NCI-H2029 treated with DMSO at 0.1 percent for 48 hours (cell line): Measurements from ENCODE around the gene USP20.

ENCODE experiments used
- DNase-seq: peaks from one replicate; lab custom pipeline; 2025; lab: John Stamatoyannopoulos, UW

USP20 gene

DNA sequence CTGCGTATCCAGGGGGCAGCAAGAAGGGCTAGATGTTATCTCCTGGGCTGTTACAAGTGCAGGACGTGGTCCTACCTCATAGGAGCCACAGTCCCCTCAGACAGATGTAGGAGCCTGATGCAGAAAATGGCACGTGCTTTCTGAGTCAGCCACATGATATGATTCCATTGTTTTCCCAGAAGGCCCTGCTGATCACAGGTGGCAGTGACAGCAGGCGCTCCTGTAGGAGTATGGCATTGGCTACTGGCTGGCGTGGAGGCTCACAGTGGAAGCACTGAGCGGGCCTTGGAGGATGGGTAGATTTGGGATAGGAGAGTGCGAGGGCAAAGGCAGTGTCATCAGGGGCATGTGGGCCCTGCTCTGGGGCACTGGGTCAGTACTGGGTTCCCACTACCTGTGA is 21.9 kb downstream of the USP20 start:
- DNase-seq, result no peak

DNA sequence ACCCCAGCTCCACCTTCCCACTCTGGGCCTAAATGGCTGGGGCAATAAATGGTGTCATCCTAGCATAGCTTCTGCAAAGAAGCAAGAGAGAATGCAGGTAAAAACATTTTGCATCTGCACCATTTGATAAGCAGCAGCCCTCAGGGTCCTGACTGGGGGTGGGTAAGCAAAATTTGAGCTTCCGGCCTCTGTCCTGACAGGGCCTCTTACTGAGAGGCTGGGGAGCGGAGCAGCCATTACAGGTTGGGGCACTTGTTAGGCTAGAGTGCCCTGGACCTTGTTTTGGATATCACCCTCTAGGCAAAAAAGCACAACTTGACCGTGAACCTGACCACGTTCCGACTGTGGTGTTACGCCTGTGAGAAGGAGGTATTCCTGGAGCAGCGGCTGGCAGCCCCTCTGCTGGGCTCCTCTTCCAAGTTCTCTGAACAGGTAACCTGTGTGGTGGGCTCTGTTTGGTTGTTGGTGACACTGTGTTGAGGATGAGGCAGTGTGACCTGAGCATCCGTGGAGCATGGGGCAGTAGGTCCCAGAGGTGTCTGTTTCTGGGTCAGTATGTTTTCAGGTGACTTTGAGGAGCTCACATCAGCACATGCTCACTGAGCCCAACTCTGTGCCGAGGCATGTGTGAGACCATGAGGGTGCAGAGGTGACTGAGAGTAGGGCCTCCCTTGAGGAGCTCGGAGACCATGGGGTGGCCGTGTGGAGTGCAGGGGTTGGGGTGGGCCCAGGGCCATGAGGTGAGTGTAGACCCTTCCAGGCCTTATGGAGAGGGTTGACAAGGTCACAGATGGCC is 23.1 kb downstream of the USP20 start:
- no peak for DNase-seq

DNA sequence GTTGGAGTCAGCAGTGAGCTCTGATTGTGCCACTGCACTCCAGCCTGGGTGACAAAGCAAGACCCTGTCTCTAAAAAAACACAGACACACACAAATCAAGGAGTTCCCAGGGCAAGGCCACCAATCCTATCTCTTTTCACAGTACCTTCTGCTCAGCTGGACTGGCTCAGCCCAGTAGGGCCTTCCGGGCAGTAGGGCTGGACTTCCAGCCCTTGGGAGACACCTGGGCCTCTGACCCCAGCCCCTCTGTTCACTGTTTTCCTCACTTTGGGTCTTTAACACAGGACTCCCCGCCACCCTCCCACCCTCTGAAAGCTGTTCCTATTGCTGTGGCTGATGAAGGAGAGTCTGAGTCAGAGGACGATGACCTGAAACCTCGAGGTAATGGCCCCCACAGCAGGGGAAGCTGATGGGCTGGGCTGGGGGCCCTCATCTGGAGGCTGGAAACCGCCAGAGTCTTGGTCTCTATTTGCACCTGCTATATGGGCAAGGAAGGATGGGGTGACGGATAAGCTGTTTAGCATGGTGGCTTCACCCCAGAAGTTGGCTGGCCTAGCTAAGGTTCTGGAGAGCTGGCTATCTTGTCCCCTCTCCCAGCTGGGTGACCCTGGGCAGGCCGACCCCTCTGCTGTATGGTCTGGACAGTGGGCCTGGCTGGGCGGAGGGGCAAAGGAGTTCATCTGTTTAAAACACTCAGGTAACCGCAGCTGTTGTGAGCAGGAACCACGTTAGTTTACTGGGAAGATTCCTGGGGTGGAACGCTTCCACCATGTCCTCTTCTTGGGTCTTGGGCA is 25.6 kb downstream of the USP20 start:
- DNase-seq, result no peak

DNA sequence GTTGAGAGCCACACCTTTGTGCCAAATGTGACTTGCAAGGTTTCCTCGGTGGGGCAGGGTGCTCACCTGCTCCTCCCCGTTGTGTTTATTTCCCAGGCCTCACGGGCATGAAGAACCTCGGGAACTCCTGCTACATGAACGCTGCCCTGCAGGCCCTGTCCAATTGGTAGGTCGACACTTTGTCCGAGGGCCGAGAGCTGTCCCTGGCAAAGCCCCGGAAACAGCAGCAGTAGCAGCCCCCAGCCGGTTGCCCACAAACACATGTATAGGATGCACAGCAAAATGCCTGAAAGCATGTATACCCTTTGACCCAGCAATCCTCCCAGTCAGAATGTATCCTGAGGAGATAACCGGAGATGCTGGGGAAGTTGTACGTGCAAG is 26.2 kb downstream of the USP20 start:
- DNase-seq, result no peak

DNA sequence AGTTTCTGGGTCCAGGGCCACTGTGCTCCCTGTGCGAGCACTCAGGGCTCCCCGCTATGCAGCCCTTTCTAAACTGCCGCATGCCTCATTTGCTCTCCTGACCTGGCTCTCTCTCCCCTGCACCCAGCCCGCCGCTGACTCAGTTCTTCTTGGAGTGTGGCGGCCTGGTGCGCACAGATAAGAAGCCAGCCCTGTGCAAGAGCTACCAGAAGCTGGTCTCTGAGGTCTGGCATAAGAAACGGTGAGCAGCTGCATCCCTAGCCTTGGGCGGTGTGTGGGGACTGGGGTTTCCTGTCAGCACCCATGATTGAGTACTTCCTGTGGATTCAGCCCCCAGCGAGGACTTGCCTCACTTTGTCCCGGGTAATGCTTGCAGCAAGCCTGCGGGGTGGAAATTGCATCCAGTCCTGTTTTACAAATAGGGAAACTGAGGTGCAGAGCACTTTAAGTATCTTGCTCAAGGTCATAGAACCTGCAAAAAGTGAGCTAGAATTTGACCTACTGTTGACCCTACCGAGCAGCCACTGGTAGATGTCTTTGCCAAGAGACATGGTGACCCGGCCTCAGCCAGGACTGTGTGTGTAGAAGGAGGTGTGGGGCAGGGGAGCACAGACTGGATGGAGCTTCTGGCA is 27.9 kb downstream of the USP20 start:
- no peak for DNase-seq

DNA sequence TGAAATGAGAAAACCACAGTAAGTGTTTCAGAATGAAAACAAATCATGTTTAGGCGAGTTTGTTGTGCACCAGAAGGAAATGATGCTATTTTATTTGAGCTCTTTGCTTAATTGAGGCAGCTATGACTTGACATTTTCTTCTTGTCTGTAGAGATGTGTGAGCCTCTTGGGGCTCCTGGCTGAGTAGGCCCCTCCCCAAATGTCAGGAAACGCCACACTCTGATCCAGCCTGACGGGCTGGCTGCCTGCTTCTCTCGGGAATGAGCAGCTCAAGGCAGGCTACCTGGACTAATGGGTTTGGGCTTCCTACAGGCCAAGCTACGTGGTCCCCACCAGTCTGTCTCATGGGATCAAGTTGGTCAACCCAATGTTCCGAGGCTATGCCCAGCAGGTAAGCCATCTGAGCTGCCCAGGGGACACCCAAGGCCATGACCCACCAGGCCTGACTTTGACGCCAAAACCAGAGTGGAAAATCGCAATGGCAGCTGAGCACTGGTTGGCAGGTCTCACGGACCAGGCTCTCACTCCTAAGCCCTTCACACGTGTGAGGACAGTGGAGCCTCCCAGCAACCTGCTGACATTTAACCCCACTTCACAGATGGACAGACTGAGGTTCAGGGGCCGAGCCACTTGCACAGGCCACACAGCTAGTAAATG is 29.9 kb downstream of the USP20 start:
- DNase-seq, result no peak

DNA sequence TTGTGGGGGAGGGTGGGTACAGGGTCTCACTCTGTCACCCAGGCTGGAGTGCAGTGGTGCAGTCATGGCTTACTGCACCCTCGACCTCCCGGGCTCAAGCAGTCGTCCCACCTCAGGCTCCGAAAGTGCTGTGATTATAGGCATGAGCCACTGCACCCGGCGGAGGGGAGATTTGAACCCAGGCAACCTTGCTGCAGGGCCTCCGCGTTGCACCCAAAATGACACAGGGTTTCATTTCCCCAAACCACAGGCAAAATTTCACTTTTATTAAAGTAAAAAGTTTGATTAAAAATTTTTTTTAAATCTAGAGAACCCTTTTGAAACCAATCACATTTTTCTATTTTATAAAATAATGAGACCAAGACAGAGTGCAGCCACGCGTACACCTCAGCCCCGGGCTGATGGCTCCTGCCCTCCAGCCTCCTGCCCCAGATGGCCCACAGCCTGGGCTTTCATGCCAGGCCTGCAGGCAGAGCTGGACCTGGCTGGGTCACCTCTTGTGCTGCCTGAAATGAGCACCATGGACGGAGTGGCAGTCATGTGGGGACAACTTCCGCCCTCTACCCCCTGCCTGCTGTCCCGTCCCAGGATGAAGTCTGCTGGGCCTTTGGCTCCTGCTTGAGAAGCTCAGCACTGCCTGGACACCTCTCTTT is 30.5 kb downstream of the USP20 start:
- DNase-seq, result no peak

DNA sequence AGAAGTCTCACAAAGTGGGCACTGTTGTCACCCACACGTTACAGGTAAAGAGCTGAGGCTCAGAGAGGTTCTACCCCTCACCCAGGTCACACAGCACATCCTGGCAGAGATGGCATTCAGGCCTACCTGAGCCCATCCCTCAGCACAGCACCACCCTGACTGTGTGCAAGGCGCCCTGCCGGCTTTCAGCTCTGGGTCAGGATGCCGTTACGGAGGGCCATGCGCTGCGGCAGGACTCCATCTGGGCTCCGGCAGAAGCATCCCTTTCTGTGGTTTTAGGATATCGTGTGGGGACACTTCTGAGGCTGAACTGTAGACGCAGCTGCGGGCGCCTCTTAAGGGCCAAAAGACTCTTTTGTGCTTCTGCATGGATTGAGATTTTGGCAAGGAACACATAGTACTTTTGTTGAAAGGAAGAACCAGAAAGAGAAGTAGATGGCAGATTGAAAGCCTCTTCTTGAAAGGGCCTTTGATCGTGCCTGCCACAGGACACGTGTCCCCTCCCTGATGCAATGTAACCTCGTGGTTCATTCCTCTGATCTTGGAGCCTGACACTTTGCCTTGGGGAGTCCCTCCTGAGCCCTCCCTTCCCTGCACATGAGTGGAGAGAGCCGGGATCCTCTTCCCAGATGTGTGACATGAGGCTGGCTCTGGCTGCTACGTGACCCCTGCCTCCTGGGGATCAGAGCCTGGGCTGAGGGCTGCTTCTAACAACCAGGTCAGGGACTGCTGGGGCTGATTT is 31.3 kb downstream of the USP20 start:
- no peak for DNase-seq

DNA sequence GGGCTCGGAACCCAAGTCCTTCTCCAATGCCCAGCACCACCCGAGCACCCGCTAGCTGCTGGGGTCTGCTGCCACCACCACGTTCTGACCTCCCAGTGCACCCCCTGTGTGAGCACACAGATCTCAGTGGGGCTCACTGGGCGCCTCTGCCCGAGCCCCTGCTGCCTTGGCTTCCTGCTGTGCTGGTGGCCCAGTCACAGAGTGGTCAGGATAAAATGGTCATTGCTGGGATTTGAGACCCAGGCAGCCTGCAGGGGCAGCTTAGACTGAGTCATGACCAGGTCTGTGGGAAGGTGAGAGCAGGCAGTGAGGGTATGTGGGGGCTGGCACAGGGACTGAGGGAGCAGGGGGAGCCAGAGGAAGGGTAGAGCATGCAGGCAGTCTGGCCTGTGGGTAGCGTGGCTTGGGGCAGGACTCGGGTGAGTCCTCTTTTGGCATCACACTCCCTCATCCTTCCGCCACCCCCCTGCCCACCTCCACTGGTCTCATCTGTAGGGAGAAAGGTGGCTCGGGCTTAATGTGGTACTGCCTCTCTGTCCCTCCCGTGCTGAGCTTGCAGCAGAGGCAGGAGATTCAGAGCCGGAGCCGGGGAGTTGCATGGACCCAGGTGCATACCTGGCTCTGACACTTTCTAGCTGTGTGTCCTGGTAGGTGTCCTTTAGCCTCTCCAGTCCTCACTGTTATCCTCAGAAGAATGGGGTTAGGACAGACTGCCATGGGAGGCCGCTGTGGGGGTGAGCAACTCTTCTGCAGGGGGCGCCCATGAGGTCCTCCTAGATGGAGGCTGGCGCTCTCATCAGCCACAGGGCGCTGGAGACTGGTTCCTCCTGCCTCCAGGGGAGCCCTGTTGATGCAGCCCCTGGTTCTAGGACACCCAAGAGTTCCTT is 32.1 kb downstream of the USP20 start:
- no peak for DNase-seq

DNA sequence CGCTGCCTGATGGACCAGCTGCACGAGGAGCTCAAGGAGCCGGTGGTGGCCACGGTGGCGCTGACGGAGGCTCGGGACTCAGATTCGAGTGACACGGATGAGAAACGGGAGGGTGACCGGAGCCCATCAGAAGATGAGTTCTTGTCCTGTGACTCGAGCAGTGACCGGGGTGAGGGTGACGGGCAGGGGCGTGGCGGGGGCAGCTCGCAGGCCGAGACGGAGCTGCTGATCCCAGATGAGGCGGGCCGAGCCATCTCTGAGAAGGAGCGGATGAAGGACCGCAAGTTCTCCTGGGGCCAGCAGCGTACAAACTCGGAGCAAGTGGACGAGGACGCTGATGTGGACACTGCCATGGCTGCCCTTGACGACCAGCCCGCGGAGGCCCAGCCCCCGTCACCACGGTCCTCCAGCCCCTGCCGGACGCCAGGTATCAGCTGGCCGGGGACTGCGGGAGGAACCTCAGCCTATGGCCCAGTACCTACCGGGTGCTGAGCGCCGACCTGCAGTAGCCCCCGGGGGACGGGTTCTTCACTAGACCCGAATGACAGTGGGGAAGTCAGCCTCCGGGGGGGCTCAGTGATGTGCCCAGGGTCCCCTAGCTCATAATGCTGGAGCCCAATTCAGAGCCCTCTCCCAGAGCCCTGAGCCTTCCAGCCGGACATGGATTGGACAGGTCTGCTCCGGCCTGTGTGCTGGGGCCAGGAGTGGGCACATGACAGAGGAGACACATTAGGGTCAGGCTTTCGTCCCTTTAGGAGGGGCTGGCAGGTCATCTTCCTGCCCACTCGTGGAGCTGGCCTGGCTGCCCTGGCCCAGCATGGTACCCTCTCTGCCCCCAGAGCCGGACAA is 33.0 kb downstream of the USP20 start:
- DNase-seq, result no peak

DNA sequence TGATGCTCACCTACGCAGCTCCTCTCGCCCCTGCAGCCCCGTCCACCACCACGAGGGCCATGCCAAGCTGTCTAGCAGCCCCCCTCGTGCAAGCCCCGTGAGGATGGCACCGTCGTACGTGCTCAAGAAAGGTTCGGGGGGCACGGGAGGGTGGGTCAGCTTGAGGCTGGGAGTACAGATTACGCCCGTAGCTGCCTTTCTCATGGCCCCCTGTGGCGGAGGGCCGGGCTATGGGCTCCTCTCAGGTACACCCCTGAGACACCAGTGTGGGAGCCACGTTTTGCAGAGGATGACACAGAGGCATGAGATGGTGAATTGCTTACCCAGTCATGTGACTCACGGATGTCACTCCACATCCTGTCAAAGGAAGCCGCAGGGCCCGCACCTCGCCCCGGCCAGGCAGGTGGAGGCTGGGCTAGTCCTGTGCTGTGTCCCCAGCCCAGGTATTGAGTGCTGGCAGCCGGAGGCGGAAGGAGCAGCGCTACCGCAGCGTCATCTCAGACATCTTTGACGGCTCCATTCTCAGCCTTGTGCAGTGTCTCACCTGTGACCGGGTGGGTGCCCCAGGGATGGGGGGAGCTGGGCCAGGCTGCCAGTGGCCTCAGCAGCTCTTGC is 33.7 kb downstream of the USP20 start:
- DNase-seq, result no peak

DNA sequence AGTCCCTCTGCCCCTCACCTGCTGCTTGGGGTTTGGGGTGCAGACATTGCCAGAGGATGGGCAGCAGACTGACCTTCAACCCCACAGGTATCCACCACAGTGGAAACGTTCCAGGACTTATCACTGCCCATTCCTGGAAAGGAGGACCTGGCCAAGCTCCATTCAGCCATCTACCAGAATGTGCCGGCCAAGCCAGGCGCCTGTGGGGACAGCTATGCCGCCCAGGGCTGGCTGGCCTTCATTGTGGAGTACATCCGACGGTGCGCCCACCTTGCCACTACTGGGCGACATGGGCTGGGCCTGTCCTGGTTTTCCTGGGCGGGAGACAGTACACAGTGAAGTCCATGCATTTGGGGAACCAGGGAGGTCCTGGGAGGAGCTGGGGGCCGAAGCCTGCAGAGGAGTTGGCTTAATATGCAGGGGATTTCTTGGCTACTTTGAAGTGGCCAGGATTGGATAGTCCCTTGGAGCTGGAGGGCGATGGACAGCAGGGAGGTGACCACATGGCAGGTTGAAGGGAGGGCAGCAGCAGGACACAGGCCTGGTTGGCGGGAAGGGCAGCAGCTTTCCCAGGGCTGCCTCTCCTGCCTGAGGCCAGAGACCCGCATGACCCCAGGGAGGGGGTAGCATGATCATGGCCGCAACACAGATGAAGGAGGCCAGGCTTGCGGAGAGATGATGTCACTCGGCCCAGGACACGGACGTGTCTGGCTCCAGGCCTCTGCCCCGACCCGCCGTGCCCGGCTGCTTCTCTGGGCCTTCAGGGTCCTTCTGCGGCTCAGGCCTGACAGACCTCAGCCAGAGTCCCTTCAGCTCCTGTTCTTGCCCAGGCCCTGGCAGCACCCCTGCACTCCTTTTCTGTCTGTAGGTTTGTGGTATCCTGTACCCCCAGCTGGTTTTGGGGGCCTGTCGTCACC is 34.6 kb downstream of the USP20 start:
- no peak for DNase-seq

DNA sequence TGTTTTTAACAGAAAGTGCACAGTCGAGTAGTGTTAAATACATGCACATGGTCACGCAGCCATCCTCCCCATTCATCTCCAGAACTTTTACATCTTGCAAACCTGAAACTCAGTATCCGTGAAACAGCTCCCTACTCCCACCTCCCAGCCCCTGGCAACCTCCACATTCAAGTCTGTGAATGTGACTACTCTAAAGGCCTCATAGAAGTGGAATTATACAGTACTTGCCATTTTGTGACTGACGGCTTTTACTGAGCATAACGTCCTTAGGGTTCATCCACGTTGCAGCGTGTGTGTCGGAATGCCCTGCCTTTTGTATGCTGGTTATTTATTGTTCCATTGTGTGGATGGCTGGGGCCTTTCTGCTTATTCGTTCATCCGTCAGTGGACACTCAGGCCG is 35.8 kb downstream of the USP20 start:
- no peak for DNase-seq

DNA sequence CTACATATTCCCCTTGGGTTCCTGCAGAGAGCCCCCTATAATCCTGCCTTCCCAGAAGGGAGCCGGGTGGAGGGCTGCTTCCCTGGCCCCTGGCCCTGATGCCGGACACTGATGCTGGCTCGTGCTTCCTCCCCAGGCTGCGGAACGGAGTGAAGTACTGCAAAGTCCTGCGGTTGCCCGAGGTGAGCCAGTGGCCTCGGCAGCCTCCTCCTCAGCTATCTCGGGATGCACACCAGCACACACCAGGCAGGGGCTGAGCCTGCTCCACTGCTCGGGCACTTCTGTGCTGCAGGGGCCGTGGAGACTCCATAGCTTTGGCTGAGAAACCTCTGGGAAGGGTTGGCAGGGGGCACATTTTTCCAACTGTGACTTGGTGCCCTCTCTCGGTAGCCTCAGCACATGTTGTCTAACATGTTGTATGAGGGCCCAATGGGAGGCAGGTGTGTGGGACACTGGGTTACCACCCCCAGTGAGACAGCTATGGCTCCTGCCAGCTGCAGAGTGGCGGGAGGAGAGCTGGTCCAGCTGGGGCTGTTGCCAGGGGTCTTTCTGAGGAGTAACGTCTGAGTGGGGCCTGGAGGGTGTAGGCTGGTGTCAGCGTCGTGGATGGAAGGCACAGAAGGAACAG is 38.4 kb downstream of the USP20 start:
- DNase-seq, result no peak

DNA sequence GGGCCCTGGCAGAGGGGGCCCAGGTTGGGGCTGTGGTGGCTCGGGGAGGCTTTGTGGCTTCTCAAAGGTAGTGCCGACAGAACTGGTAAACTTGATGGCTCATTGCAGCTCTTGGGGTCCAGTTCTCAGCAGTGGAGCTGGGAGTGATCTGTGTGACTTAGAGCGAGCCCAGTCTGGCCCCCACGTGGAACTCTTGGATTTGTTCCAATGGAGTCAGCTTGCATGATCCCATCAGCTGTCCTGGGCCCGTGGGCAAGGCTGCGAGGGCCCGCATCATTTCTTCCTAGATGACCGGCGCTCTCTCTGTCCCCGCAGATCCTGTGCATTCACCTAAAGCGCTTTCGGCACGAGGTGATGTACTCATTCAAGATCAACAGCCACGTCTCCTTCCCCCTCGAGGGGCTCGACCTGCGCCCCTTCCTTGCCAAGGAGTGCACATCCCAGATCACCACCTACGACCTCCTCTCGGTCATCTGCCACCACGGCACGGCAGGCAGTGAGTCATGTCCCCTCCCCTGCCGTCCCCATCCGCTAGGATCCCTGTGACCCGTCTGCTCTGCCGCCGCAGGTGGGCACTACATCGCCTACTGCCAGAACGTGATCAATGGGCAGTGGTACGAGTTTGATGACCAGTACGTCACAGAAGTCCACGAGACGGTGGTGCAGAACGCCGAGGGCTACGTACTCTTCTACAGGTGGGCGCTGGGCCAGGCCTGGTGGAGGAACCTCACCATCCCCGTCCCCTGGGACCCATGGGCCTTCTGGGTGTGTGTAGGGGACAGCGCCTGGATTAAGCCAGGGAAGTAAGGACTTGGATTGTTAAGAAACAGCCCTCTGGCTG is 39.2 kb downstream of the USP20 start:
- no peak for DNase-seq

DNA sequence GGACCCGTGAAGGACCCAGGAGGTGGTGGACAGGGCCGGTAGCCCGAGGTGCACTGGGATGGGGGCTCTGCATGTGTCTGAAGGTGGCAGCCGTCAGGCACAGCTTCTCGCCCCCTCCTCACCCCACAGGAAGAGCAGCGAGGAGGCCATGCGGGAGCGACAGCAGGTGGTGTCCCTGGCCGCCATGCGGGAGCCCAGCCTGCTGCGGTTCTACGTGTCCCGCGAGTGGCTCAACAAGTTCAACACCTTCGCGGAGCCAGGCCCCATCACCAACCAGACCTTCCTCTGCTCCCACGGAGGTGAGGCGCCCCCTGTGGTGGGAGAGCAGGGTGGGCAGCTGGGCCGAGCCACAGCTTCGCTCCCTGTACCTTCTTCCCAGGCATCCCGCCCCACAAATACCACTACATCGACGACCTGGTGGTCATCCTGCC is 39.9 kb downstream of the USP20 start:
- no peak for DNase-seq
